Activated CD4-positive, alpha-beta T cell treated with anti-CD3 and anti-CD28 coated beads for 24 hours (primary cell): Measurements from ENCODE around the gene CCDC28B.

ENCODE experiments used
- DNase-seq, 2 donors: peaks; one replicate each; pipeline ENCODE4 v3.0.0-alpha.2; 2020; ENCODE audit warnings: low read depth in 2 of 2

CCDC28B gene

DNA sequence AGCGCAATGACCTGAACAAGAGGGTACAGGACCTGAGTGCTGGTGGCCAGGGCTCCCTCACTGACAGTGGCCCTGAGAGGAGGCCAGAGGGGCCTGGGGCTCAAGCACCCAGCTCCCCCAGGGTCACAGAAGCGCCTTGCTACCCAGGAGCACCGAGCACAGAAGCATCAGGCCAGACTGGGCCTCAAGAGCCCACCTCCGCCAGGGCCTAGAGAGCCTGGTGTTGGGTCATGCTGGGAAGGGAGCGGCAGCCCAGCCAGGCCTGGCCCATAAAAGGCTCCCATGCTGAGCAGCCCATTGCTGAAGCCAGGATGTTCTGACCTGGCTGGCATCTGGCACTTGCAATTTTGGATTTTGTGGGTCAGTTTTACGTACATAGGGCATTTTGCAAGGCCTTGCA, 5.4 kb upstream of the CCDC28B start:
- DNase-seq = no peak

DNA sequence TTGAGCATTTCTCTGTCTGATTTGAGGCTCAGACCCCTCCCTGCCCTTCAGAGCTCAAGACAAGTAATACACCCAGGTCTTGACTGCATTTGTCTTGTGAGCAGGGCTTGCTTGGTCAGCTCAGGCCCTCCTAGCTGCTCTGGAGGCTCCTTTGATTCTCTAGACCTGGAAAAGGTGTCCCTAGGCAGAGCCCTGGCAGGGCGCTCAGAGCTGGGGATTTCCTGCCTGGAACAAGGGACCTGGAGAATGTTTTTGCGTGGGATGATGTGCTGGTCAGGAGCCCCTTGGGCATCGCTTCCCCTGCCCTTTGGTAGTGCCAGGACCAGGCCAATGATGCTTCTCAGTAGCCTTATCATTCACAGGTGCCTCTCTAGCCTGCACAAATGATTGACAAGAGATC, 4.9 kb upstream of the CCDC28B start:
- DNase-seq = no peak

DNA sequence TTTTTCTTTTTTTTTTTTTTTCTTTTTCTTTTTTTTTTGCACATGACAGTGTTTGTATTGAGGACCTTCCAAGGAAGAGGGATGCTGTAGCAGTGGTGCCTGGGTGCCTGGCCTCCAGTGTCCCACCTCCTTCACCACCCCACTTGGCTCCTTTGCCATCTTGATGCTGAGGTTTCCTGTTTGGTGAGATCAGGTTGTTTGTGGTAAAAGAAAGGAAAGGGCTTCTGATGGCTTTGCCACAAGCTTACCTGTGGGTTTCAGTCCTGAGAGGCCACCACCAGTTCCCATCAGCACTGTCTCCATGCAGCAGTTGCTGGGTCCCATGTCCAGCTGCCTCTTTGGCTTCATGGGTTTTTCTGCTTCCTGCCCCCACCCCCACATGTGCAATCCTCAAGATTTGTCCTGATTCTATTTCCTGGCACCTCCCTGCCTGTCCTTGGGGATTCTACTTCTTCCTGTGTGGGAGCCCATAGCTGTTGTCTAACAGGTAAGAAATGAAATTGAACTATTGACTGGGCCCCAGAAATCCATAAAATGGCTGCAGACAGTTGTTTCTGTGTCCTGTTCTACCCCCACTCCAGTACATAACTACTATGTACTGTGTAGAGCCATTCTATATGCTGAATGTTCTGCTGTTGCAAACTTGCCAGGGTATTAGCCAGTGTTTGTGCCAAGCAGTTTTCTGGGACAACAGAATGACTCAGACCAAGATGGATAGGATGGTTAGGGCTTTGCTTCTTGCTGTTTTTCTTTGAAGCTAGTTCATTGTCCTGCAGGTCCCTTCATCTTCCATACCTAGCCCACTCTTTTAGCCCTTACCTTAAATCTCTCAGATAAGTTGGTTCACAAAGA, 4.2 kb upstream of the CCDC28B start:
- no peak for DNase-seq

DNA sequence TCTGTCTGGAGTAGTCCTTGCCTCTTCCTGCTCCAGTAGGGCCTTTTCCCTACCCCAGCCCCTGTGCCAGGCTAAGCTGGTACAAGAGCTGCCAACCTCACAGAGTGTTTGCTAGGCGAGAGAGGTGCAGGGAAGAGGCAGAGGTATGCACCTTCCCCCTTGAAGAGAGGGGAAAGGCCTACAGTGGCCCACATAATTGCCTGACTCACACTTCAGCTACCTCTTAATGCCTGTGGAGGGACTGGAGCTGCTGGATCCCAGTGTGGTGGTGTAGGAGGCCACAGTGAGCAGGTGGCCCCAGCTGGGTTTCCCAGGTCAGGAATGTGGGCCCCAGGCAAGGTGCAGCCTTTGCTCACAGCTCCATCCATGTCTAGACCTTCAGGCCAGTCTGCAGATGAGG, 3.3 kb upstream of the CCDC28B start:
- DNase-seq = no peak

DNA sequence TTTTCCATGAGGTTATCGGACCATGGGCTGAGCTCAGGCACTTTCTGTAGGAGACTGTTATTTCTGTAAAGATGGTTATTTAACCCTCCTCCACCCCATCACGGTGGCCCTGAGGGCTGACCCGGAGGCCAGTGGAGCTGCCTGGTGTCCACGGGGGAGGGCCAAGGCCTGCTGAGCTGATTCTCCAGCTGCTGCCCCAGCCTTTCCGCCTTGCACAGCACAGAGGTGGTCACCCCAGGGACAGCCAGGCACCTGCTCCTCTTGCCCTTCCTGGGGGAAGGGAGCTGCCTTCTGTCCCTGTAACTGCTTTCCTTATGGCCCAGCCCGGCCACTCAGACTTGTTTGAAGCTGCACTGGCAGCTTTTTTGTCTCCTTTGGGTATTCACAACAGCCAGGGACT, 2.6 kb upstream of the CCDC28B start:
- no peak for DNase-seq

DNA sequence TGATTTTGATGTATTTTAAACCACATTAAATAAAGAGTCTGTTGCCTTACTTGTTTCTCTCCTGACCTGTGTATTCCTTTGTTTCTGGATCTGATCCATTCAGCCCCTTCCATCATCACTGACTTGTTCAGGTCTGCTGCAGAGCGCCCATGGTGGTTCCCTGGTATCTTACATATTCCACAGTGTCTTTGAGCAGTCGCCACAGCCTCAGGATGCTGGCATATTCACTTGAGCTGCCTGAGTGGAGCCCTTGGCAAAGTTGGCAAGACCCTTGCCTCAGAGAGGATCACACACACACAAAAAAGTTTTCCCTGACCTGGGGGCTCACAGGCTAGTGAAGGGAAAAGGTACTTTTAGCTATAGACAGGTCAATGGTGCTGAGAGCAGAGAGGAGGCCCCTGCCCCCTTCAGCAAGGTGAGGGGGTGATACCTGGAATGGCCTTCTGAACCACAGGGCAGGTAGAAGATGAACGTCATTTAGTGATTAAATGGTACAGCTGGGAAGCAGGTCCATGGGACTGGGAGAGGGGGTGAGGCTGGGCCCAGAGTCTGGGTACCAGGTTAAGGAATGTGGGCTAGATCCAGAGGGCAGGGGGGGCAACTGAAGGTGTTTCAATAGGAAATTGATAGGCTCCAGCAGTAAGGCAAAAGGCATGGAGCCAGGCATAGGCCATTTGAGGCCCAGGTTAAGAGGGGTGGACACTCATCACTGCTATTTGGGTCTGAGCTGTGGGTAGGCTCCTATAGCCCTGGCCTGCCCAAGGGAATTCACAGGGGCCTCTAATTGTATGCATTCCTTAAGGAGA, 2.0 kb upstream of the CCDC28B start:
- no peak for DNase-seq

DNA sequence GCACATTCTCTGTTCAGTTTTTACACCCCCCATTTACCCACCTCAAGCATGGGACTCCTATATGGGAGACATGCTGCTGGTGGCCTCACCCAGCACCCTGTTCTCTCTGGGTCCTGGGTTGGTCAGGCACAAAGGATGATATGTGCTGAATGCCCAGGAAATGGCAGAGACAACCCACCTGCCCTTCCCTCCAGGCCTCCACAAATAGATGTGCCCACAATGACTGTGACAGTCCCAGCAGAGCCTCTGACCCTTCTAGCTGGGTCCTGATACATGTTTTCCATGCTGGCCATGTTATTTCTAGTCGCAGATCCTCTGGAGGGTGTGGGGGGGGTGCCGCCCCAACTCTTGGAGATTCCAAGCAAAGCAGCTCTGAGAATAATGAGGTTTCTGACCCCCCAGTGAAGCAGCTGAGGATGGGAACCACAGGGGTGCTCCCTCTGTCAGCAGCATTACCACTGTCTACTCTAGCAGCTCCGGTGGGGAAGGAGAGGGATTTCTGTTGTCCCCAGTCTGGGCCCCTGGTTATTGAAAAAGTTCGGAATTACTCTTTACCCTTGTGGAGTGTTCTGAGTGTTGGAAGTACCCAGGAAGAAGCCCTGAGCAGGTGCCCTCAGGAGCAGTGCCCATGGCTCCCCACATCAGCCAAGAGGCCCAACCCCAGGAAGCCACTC, 1.2 kb upstream of the CCDC28B start:
- DNase-seq = no peak

DNA sequence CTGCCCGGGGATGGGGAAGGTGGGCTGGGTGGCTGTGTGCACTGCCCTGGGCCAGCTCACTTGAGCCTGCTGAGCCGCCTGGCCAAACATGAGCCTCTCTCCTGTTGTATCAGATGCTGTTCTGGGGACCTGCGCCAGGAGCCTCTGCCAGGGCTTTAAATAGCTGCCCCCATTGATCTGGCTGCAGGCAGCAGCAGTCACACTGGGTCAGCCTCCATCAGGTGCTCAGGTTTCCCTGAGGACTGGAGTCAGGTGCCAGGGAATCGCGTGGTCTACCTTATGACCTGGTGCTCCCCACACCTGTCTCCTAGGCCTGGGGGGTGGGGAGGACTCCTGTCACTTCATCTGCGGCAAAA, 700 bp upstream of the CCDC28B start:
- DNase-seq = no peak

DNA sequence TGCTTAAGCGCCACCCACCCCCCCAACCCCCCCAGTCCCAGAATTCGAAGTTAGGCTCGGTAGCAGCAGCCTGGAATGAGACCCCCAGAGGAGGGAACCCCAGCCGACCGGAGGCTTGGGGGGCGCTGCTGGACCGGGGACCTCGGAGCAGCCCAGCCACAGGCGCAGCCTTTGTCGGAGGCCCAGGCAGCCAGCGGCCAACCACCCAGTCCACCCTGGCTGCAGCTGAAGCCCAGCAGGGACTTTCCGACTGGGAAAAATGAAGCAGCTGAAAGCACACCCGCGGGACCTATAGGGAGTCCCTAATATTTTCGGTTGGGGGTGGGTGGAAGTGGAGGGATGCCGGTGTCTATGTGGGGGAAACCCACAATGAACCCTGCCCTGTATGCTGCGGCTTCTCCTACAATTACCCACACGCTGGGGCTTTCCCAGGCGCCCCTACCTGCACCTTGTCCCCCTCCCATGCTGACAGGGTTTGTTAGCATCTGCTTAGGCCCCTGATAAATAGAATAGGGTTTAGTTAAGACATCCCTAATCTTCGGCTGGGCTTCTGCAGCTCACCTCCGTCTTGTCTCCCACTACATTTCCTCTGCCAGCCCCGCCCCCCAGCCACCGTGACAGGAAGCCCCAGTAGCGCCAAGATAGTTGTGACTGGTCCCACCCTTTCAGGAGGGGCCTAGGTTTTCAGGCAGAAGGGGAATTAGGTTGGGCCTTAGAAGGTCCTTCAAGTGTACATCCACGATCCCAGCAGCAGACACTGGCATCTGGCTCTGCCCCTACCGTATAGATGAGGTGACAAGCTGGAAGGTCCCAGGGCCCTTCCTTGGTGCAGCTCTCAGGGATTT, 838 bp downstream of the CCDC28B start:
- peak; percentile 68 to 80 for DNase-seq

DNA sequence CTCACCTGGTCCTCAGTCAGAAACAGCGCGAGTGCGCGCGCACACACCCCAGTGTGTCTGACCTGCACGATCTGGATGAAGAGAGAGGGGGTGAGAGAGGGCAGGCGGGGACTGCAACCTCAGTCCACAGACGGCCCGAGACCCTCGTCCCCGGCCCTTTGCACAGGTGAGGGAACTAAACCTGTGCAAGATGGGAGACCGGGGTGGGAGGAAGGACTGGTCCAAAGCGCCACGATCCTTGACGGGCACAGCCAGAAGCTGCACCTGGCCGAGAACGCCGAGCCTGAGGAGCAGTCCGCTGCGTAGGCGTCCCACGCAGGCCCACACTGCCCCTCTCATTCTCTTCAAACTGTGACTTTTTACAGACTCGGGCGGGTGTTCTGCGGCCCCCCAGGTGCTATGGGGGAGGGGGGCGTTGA, 4.6 kb downstream of the CCDC28B start:
- DNase-seq = no peak

DNA sequence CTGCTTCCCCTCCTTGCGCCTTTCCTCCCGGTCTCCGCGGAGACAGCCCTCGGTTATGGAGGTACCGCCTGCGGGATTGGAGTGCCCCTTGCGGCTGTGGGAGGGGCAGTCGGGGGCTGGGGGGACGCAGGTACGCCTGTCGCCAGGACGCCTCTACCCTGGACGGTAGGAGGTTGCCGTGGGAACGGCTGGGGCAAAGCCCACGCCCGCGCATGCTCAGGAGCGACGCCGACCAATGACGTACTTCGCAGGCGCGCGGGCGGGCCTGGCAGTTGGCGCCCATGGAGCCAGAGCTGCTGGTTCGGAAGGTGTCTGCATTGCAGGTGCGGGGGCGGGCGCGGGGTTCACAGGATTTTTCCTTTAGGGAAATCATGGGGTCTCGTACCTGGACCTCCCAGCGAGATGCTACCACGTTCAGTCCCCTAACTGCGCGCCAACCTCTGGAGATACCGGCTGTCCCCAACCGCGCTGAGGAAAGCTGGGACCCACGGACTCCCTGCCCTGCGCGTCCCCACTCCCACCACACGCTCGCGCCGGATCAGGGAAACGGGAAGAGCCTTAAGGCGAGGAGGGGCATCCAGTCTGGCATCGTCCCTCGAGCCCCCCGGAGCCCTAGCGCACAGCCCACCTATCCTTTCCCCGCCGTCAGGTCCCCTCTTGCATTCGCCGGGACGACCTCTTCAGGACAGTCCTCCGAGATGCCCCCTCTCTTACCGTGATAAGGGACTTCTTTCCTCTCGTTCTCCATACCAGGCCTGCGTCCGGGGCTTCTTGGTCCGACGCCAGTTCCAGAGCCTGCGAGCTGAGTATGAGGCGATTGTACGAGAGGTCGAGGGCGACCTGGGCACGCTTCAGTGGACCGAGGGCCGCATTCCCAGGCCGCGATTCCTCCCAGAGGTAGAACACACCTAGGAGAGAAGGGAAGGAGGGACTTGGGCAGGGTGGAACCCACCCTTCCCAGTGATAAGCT, 5.3 kb downstream of the CCDC28B start, which contains the start of gene IQCC:
Gene IQCC, plus strand, starts transcription at position 271 of the 970 bp plus-strand sequence. Its CDS starts 11 bp downstream, at position 282.
- peak; percentile 74 to 79 for DNase-seq

DNA sequence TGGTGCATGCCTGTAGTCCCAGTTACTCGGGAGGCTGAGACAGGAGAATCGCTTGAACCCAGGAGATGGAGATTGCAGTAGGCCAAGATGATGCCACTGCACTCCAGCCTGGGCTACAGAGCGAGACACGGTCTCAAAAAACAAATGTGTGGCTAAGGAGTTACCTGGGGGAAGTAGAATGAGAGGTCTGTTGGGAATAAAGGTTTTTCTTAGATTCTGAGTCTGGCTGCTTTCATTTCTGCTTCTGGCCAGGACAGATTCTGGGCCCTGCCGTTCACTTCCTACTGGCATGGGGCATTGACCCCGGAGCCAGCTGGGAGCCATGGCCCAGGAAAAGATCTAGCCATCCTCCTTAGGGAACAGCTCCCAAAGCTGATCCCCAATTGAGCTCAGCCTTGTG, 8.1 kb downstream of the CCDC28B start:
- no peak for DNase-seq

DNA sequence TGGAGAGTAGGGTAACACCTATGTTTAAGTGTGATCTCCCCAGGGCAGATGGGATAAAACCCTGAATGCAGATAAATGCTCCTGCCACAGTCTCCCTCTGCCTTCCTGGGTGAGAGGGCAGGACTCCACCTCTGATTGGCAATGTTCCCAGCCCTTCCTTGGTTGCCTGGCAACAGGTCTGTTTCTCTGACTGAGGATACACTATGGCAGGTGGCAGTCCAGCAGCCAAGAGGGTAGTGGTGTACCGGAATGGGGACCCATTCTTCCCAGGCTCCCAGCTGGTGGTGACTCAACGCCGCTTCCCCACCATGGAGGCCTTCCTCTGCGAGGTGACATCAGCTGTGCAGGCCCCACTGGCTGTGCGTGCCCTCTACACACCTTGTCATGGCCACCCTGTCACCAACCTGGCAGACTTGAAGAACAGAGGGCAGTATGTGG, 8.5 kb downstream of the CCDC28B start, which contains the start of gene DCDC2B:
Gene DCDC2B, plus strand, starts transcription at position 199 of the 438 bp plus-strand sequence. Its CDS starts 5 bp downstream, at position 204.
- no peak for DNase-seq

DNA sequence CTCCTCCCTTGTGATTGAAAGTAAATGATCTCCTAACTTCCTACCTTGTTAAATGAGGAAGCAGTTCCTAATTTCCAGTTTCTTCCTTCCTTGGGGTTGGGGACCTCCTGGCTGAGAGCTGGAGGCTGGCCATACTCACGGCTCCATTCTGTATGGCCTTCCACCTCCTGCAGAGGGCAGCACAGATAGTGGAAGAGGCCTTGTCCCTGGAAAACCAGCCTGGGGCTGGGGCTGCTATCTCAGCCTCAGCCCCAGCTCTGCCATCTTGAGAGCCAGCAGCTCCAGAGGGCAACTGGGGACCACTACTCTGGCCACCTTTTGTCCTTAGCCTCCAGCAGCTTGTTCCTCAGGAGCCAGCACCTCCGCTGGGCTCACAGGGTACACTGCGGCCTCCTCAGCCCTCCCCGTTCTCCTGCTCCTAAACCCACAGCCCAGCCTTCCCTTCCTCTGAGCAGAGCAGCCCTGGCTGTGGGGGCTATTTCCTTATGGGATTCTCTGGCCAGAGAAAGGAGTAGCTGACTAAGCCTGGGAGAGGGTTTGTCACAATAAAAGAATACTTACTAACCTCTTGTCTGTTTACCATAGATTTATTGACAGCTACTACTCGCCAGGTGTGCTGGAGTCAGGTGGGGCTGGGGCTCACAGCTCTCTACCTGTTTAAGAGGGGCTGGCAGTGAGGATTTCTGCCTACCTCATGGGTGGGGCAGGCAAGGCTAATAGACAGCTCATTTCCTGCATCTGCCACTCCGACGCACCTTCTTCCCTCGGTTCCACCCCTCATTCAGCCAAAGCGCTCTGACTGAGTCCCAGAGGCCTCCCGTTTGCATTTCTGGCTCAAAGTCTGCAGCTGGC, 15.5 kb downstream of the CCDC28B start:
- peak; percentile 39 to 47 for DNase-seq

DNA sequence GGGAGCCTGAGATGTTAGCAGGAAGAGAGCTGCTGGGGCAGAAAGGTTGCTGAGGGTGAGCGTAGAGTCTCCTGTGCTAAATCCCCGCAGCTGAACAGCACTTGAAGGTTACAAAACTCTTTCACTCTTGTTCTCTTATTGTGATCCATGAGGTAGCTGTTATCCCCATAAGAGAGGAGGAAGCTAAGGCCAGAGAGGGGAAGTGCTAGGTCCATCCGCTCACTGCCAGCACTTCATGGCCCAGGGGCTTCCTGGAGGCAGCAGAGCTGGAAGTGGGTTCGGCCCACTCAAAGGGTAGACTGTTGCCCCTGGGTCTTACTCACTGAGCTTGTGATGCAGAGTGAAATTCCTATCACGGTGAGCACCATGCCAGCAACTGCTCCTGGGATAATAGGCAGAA, 16.2 kb downstream of the CCDC28B start:
- DNase-seq = no peak

DNA sequence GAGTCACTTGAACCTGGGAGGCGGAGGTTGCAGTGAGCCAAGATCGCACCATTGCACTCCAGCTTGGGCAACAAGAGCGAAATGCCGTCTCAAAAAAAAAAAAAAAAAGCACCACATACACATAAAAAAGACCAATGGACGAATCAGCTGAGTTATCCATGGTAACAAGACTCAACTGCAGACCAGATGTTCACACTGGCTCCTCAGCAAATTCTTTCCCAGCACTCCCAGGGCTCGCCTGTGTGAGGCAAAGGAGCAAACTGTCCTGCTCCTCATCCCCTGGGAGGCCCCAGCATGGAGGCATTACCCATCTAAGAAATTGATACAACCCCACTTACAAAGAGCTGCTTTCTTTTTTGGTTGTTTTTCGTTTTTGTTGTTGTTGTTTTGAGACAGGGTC, 18.6 kb downstream of the CCDC28B start:
- DNase-seq = no peak

DNA sequence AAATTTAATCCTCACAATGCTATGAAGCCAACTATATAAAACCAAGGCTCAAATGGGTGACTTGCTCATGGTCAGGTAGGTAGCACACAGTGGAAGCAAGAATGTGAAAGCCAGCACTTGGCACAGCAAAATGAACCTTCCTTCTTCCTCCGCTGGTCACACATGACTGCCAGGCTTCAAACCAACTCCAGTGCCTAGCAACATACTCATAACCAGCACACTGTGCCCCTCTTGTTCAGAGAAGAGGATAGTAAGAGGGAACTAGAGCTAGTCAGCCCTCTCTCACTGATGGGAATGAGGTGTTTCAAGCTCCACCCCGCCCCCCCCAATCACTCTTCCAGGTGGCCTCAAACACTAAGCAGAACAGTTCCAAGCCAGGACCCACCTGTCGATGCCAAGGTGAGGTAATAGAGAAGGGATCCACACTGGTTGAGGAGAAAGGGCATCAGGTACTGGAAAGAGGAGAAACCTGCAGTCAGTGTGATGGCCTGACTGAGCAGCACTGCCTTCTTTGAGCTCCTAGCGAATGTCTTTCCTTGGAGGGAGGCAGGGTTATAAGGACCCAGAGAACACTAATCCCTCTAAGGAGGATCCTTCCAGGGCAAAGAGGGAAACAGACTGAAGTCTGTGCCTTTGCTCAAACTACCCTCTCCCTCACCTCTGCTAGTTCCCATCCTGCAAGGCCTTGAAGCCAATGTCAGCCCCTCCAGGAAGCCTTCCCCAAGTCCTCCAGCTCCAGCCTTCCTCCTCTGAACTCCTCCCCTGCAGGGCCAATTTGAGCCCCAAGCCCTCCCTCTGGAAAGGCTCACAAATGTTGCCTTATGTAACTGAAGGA, 20.6 kb downstream of the CCDC28B start:
- no peak for DNase-seq

DNA sequence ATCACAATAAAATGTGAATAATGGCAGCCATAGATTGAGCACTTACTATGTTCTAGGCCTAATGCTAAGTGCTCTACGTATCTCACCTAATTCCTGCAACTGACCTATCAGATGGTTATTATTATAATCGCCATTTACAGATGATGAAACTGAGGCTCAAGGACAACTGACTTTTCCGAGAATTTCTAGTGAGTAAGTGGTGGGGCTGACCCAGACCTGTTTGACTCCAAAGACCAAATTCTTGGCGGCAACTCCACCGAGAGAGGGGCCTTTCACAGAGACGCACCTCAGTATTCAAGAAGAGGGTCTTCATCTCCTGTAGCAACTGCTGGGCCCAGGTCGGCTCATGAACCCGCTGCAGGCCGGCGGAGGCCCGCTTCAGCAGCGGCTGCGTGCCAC, 21.2 kb downstream of the CCDC28B start:
- DNase-seq = no peak
